GM19438 (cell line): ENCODE data around the gene FOXS1.
"Not testable (repeated sequence)": the region's sequence is repeated elsewhere in the genome, so short reads cannot be mapped to it uniquely, and the experiment has no call there.

Experiments used
- ATAC-seq: cut with Tn5 transposase; IDR thresholded peaks from one replicate; pipeline ENCODE4 v1.9.1; 2021; ENCODE audit warnings: low read depth; ENCODE audit not compliant: unreplicated experiment

The FOXS1 gene

GRCh38 chr20:31824125-31824485, 21.3 kb downstream of the FOXS1 start:
- ATAC-seq, result no peak

- ATAC-seq, result no peak
Observed at GRCh38 chr20:31823360-31824124, 21.9 kb downstream of the FOXS1 start.

GRCh38 chr20:31822421-31823330, 22.7 kb downstream of the FOXS1 start:
- ATAC-seq, result no peak

- ATAC-seq, result no peak
Observed at GRCh38 chr20:31821427-31821826, 24.0 kb downstream of the FOXS1 start.

GRCh38 chr20:31820228-31820627, 25.2 kb downstream of the FOXS1 start:
- ATAC-seq, result no peak

GRCh38 chr20:31819083-31819784, 26.2 kb downstream of the FOXS1 start, which contains the start of gene MYLK2:
Gene MYLK2 (plus strand): TSS chr20:31819356. CDS start chr20:31819581, 225 bp downstream.
- ATAC-seq, result no peak

- ATAC-seq, result no peak
Observed at GRCh38 chr20:31818376-31818908, 27.0 kb downstream of the FOXS1 start.

GRCh38 chr20:31817461-31817860, 27.9 kb downstream of the FOXS1 start:
- no peak for ATAC-seq

- no peak for ATAC-seq
Observed at GRCh38 chr20:31816221-31816620, 29.2 kb downstream of the FOXS1 start.

GRCh38 chr20:31815408-31816188, 29.8 kb downstream of the FOXS1 start:
- ATAC-seq, result no peak

GRCh38 chr20:31814142-31814541, 31.3 kb downstream of the FOXS1 start:
- not testable (repeated sequence) for ATAC-seq

- no peak for ATAC-seq
Observed at GRCh38 chr20:31813611-31814010, 31.8 kb downstream of the FOXS1 start.

- no peak for ATAC-seq
Observed at GRCh38 chr20:31811796-31812728, 33.3 kb downstream of the FOXS1 start.

- ATAC-seq, result no peak
Observed at GRCh38 chr20:31811198-31811597, 34.2 kb downstream of the FOXS1 start.

- no peak for ATAC-seq
Observed at GRCh38 chr20:31809661-31810060, 35.7 kb downstream of the FOXS1 start.

GRCh38 chr20:31808481-31808880, 36.9 kb downstream of the FOXS1 start:
- ATAC-seq, result no peak

- ATAC-seq, result no peak
Observed at GRCh38 chr20:31806564-31807355, 38.6 kb downstream of the FOXS1 start.
